HCT116 (cell line): Measurements from ENCODE around the gene TEX47. TPM values are rescaled to one million over a fixed set of nuclear protein-coding genes. Genes with fewer than 3 reads are reported as not detected.

Experiments used
- ATAC-seq: fragments of 200-7000 bp; cut with Tn5 transposase; 2 replicates; pipeline ENCODE4 v1.9.1; 2020; ENCODE audit warnings: mild to moderate bottlenecking, moderate library complexity
- BruUV-seq: library from RNA; stranded (reverse); fragments of 400-500 nt; replicated peaks from 2 replicates; lab custom pipeline; 2021; lab: Mats Ljungman, UMichigan
- CTCF ChIA-PET: fragments of 300-600 bp; sonication (Branson Sonifier 250); formaldehyde crosslinking; loops from one replicate; lab custom pipeline; 2021; ENCODE audit warnings: antibody characterized with exemption; lab: Charles Lee
- POLR2A ChIA-PET: fragments of 300-600, 350-600 bp; sonication (Branson Sonifier 250); formaldehyde crosslinking; loops from one replicate; lab custom pipeline; 2021; ENCODE audit warnings: antibody characterized with exemption; lab: Charles Lee
- RAD21 ChIA-PET, 2 experiments: fragments of 300-600 bp; sonication (Branson Sonifier 250); formaldehyde crosslinking; loops; one replicate each; lab custom pipeline; 2023; ENCODE audit warnings: low total read pairs in 2 of 2; ENCODE audit not compliant: uncharacterized antibody in 2 of 2, unreplicated experiment in 2 of 2, low non-redundant PET in 1 of 2; lab: Charles Lee
- DNase-seq: peaks from one replicate; pipeline ENCODE4 v3.0.0-alpha.2; 2010; ENCODE audit warnings: low read depth, low spot score
- H2AFZ ChIP-seq: fragments of 200-600 bp; shearing (Covaris generic), sonication (generic); 2 replicates; pipeline ENCODE4 v1.6.1; 2017; ENCODE audit warnings: low read depth, mixed run types, mixed read lengths, antibody characterized with exemption, low read length; ENCODE audit not compliant: poor library complexity, severe bottlenecking
- H3K27ac ChIP-seq: 2 replicates; pipeline ENCODE4 v1.5.1; 2012; ENCODE audit warnings: low read depth, low read length
- H3K27me3 ChIP-seq: fragments of 200-600 bp; sonication (generic); 2 replicates; pipeline ENCODE4 v1.6.1; 2016; ENCODE audit warnings: mixed run types, low read length, mixed read lengths; ENCODE audit not compliant: insufficient read depth
- H3K36me3 ChIP-seq, 2 experiments: fragments of 200-500 bp in 1 of 2; fragments of 200-600 bp in 1 of 2; sonication (Bioruptor generic) in 1 of 2; sonication (generic) in 1 of 2; 2 replicates each; pipeline versions ENCODE4 v1.5.1 to v1.6.1; 2014 to 2016; ENCODE audit warnings: low read length in 2 of 2, inconsistent platforms in 1 of 2, mixed read lengths in 1 of 2, mixed run types in 1 of 2; ENCODE audit not compliant: insufficient read depth in 2 of 2, control insufficient read depth in 1 of 2
- H3K4me1 ChIP-seq, 2 experiments: fragments of 200-600 bp in 1 of 2; sonication (generic) in 1 of 2; 2 replicates each; pipeline versions ENCODE4 v1.5.1 to v1.6.1; 2012 to 2017; ENCODE audit warnings: low read length in 2 of 2, inconsistent platforms in 1 of 2, mild to moderate bottlenecking in 1 of 2, mixed read lengths in 1 of 2, mixed run types in 1 of 2, moderate library complexity in 1 of 2; ENCODE audit not compliant: insufficient read depth in 2 of 2, control insufficient read depth in 1 of 2
- H3K4me2 ChIP-seq: fragments of 200-600 bp; sonication (generic); 2 replicates; pipeline ENCODE4 v1.6.1; 2017; ENCODE audit warnings: mixed run types, low read length, mixed read lengths
- H3K4me3 ChIP-seq, 2 experiments: fragments of 200-600 bp in 1 of 2; sonication (generic) in 1 of 2; replicated peaks in 1 of 2; 2 replicates each; pipeline ENCODE4 v1.5.1; 2011 to 2016; ENCODE audit warnings: low read length in 2 of 2, control low read depth in 1 of 2, low read depth in 1 of 2, mild to moderate bottlenecking in 1 of 2, mixed read lengths in 1 of 2, mixed run types in 1 of 2
- H3K79me2 ChIP-seq: fragments of 200-600 bp; sonication (generic); 2 replicates; pipeline ENCODE4 v1.6.1; 2017; ENCODE audit warnings: mild to moderate bottlenecking, mixed run types, low read length, moderate library complexity, mixed read lengths; ENCODE audit not compliant: insufficient read depth
- H3K9ac ChIP-seq: fragments of 200-600 bp; sonication (generic); 2 replicates; pipeline ENCODE4 v1.6.1; 2016; ENCODE audit warnings: low read length, mixed read lengths
- H3K9me2 ChIP-seq: fragments of 200-600 bp; sonication (generic), shearing (Covaris generic); 2 replicates; pipeline ENCODE4 v1.6.1; 2017; ENCODE audit warnings: mixed run types, mild to moderate bottlenecking, moderate library complexity; ENCODE audit not compliant: insufficient read depth
- H3K9me3 ChIP-seq, 2 experiments: fragments of 200-500 bp in 1 of 2; fragments of 200-600 bp in 1 of 2; sonication (Bioruptor generic) in 1 of 2; sonication (generic) in 1 of 2; 2 replicates each; pipeline ENCODE4 v1.6.1; 2014 to 2017; ENCODE audit warnings: low read length in 2 of 2, mixed read lengths in 2 of 2, inconsistent platforms in 1 of 2, low read depth in 1 of 2, mild to moderate bottlenecking in 1 of 2, mixed run types in 1 of 2, moderate library complexity in 1 of 2; ENCODE audit not compliant: control insufficient read depth in 1 of 2, insufficient read depth in 1 of 2
- H4K20me1 ChIP-seq: fragments of 200-600 bp; sonication (generic), shearing (Covaris generic); 2 replicates; pipeline ENCODE4 v1.6.1; 2017; ENCODE audit warnings: mixed run types, mild to moderate bottlenecking, moderate library complexity; ENCODE audit not compliant: insufficient read depth
- CEBPB ChIP-seq: IDR thresholded peaks from 2 replicates; pipeline ENCODE4 v1.6.1; 2012; ENCODE audit warnings: low read depth
- EGR1 ChIP-seq: IDR thresholded peaks from 2 replicates; pipeline ENCODE4 v1.6.1; 2012; ENCODE audit warnings: low read depth
- ELF1 ChIP-seq: IDR thresholded peaks from 2 replicates; pipeline ENCODE4 v1.6.1; 2012; ENCODE audit warnings: low read depth, borderline replicate concordance
- EZH2 ChIP-seq: fragments of 200-600 bp; sonication (generic); IDR thresholded peaks from 2 replicates; pipeline ENCODE4 v1.6.1; 2017; ENCODE audit warnings: antibody characterized with exemption, mixed run types
- EZH2phosphoT487 ChIP-seq: fragments of 200-600 bp; IDR thresholded peaks from 2 replicates; pipeline ENCODE4 v1.6.1; 2018; ENCODE audit warnings: antibody characterized with exemption, borderline replicate concordance
- FOSL1 ChIP-seq: IDR thresholded peaks from 2 replicates; pipeline ENCODE4 v1.6.1; 2012; ENCODE audit warnings: low read depth
- JUND ChIP-seq: IDR thresholded peaks from 2 replicates; pipeline ENCODE4 v1.6.1; 2012
- POLR2A ChIP-seq: IDR thresholded peaks from 2 replicates; pipeline ENCODE4 v1.7.0; 2011; ENCODE audit warnings: borderline replicate concordance; ENCODE audit not compliant: insufficient read depth, insufficient read length; ENCODE audit errors: extremely low read depth
- POLR2AphosphoS5 ChIP-seq: IDR thresholded peaks from 2 replicates; pipeline ENCODE4 v1.6.1; 2011; ENCODE audit warnings: mild to moderate bottlenecking, low read depth, low read length, moderate library complexity
- RAD21 ChIP-seq: IDR thresholded peaks from 2 replicates; pipeline ENCODE4 v1.6.1; 2012; ENCODE audit warnings: low read depth, mild to moderate bottlenecking
- REST ChIP-seq: IDR thresholded peaks from 2 replicates; pipeline ENCODE4 v1.6.1; 2012; ENCODE audit warnings: low read depth
- SIN3A ChIP-seq: IDR thresholded peaks from 2 replicates; pipeline ENCODE4 v1.6.1; 2012; ENCODE audit warnings: low read depth
- SP1 ChIP-seq: IDR thresholded peaks from 2 replicates; pipeline ENCODE4 v1.6.1; 2012; ENCODE audit warnings: low read depth
- SRF ChIP-seq: IDR thresholded peaks from 2 replicates; pipeline ENCODE4 v1.6.1; 2012; ENCODE audit warnings: low read depth
- TCF7L2 ChIP-seq: IDR thresholded peaks from 2 replicates; pipeline ENCODE4 v1.7.0; 2011; ENCODE audit warnings: borderline replicate concordance, inconsistent platforms; ENCODE audit not compliant: insufficient read depth, insufficient read length; ENCODE audit errors: extremely low read depth
- ZBTB33 ChIP-seq: IDR thresholded peaks from 2 replicates; pipeline ENCODE4 v1.6.1; 2011; ENCODE audit warnings: mild to moderate bottlenecking, low read length, moderate library complexity; ENCODE audit not compliant: insufficient replicate concordance; ENCODE audit errors: extremely low read depth
- ZFX ChIP-seq: fragments of 450-650 bp; IDR thresholded peaks from 2 replicates; pipeline ENCODE4 v1.6.1; 2017
- ZNF274 ChIP-seq: fragments of 200-500 bp; sonication (Bioruptor generic); IDR thresholded peaks from 2 replicates; pipeline ENCODE4 v1.6.1; 2014; ENCODE audit warnings: mild to moderate bottlenecking, low read depth, low read length, inconsistent platforms
- intact Hi-C: fragments of 100-400 bp; cut with micrococcal nuclease; formaldehyde crosslinking; loops from 2 replicates; pipeline ENCODE4 v1.10.0; 2022
- total RNA-seq: library from RNA; stranded (reverse); gene quantifications from one replicate; pipeline ENCODE4 v1.2.1, GENCODE V29; 2021; ENCODE audit not compliant: unreplicated experiment
- TF ChIP-seq, protein P1 (sequence below): IDR thresholded peaks from 2 replicates; pipeline ENCODE4 v1.6.1; 2012
- TF ChIP-seq, protein P2 (sequence below), 3 experiments: fragments of 200-600 bp in 1 of 3; sonication (generic) in 1 of 3; IDR thresholded peaks in 2 of 3; conservative IDR thresholded peaks in 1 of 3; 2 replicates each; pipeline ENCODE4 v1.5.1; 2012 to 2017; ENCODE audit warnings: low read depth in 2 of 3, low read length in 2 of 3, antibody characterized with exemption in 1 of 3, borderline replicate concordance in 1 of 3, control low read depth in 1 of 3, mild to moderate bottlenecking in 1 of 3, mixed read lengths in 1 of 3, mixed run types in 1 of 3, moderate library complexity in 1 of 3; ENCODE audit not compliant: insufficient read depth in 1 of 3

The TEX47 gene
- total RNA-seq, 1 experiment from 2014 or later = not detected

DNA sequence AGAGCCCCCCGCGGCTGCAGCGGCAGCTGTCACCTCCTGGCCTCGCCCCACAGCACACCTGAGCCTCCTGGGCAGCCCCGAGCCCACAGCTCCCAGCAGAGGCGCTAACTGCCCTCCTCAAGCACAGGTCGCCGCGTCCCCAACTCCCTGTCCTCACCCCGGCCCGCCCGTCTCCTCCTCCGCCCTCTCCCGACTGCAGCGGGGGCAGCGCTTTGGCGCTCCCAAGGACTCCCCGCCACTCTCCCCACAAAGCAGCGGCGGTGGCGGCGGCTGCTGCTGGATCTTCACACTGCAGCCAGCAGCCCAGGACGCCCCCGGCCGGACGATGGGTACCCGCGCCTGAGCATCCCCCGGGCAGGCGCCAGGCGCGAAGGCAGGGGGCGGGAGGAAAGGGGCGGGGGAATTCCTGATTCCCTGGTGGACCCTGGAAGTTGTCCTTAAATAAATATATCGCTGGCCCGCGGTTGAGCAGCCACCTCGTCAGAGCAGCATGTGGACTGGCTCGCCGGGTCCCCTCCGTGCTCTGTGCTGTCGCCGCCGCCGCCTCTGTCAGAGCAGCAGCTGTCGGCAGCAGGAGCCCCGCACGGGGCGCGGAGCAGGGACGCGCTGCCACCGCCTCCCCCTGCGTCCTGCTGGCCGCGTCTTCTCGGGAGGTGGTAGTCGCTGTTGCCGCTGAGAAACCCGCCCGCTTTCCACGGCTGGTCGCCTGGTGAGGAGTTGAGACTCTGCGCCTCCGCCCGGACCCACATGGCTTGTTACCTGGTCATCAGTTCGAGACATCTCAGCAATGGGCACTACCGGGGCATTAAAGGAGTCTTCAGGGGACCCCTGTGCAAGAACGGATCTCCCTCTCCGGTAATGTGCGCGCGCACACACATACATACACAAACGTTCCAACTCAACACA, 36.1 kb downstream of the TEX47 start, which contains the start of gene ZNF804B:
ZNF804B (plus strand) TSS at position 471 of the 906 bp plus-strand sequence; CDS start at position 748, 277 bp downstream.
- intact Hi-C loops = no loop called here
- H3K4me1 ChIP-seq = no peaks in the 10 kb centered on the region
- no peak within 1 kb of the TSS for H3K9ac ChIP-seq
- ChIA-PET RAD21 (no interaction called here), CTCF (no interaction called here)
- no peaks in the 10 kb centered on the region for H3K9me2 ChIP-seq
- no peaks in the 10 kb centered on the region for H3K9me3 ChIP-seq
- no peaks in the 10 kb centered on the region for H4K20me1 ChIP-seq
- no peaks in the 10 kb centered on the region for H3K79me2 ChIP-seq
- no peak within 1 kb of the TSS for H2AFZ ChIP-seq
- DNase-seq = no peak
- no peaks in the 10 kb centered on the region; the same call in 1 of the 2 replicates for H3K27me3 ChIP-seq
- H3K27ac ChIP-seq = no peak within 1 kb of the TSS
- no TSS peak for BruUV-seq
- TF ChIP-seq SRF (no peak), ELF1 (no peak), RAD21 (no peak), FOSL1 (no peak), SP1 (no peak), CEBPB (no peak), EZH2 (no peak), POLR2A (no peak), REST (no peak), ZBTB33 (no peak), EZH2phosphoT487 (no peak), SIN3A (no peak), EGR1 (no peak), POLR2AphosphoS5 (no peak), TCF7L2 (no peak), ZFX (no peak), JUND (no peak), ZNF274 (no peak)
- TF ChIP-seq, protein P1, sequence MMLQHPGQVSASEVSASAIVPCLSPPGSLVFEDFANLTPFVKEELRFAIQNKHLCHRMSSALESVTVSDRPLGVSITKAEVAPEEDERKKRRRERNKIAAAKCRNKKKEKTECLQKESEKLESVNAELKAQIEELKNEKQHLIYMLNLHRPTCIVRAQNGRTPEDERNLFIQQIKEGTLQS = no peak
- TF ChIP-seq, protein P2, sequence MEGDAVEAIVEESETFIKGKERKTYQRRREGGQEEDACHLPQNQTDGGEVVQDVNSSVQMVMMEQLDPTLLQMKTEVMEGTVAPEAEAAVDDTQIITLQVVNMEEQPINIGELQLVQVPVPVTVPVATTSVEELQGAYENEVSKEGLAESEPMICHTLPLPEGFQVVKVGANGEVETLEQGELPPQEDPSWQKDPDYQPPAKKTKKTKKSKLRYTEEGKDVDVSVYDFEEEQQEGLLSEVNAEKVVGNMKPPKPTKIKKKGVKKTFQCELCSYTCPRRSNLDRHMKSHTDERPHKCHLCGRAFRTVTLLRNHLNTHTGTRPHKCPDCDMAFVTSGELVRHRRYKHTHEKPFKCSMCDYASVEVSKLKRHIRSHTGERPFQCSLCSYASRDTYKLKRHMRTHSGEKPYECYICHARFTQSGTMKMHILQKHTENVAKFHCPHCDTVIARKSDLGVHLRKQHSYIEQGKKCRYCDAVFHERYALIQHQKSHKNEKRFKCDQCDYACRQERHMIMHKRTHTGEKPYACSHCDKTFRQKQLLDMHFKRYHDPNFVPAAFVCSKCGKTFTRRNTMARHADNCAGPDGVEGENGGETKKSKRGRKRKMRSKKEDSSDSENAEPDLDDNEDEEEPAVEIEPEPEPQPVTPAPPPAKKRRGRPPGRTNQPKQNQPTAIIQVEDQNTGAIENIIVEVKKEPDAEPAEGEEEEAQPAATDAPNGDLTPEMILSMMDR (IDR thresholded peaks at IDR 0.05 in 2 of 3, conservative IDR thresholded peaks at IDR 0.05 in 1 of 3; ENCODE audit: borderline replicate concordance in 1 of 3, insufficient read depth in 1 of 3, low read depth in 2 of 3, low read length in 2 of 3) = no peak
- TF ChIP-seq, all 23 proteins: peak for 0
- Histone ChIP-seq H3K36me3 (no peaks in the 10 kb centered on the region), H3K4me3 (no peak within 1 kb of the TSS), H3K4me2 (no peak within 1 kb of the TSS)
- POLR2A ChIA-PET = no interaction called here
- no peak for ATAC-seq
